ENCODE measurements around the gene RAPGEFL1.

- TF ChIP-seq, protein P1, sequence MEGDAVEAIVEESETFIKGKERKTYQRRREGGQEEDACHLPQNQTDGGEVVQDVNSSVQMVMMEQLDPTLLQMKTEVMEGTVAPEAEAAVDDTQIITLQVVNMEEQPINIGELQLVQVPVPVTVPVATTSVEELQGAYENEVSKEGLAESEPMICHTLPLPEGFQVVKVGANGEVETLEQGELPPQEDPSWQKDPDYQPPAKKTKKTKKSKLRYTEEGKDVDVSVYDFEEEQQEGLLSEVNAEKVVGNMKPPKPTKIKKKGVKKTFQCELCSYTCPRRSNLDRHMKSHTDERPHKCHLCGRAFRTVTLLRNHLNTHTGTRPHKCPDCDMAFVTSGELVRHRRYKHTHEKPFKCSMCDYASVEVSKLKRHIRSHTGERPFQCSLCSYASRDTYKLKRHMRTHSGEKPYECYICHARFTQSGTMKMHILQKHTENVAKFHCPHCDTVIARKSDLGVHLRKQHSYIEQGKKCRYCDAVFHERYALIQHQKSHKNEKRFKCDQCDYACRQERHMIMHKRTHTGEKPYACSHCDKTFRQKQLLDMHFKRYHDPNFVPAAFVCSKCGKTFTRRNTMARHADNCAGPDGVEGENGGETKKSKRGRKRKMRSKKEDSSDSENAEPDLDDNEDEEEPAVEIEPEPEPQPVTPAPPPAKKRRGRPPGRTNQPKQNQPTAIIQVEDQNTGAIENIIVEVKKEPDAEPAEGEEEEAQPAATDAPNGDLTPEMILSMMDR (conservative IDR thresholded peaks at IDR 0.05): no peak
- no peak for TF ChIP-seq EZH2 (IDR thresholded peaks at IDR 0.05; ENCODE audit: low read depth)
These were observed 3.5 kb upstream of the RAPGEFL1 start for GRCh38 chr17:40173778-40174135.
